GM12864 (cell line): ENCODE measurements around the gene TPRG1L.
A peak's percentile ranks its signal among the peaks of the same experiment; 100 is the strongest.

Experiments
- DNase-seq: peaks from one replicate; pipeline ENCODE4 v3.0.0-alpha.2; 2011; ENCODE audit warnings: low read depth
- H3K4me3 ChIP-seq: 2 replicates; pipeline ENCODE4 v1.5.1; 2011; ENCODE audit warnings: mild to moderate bottlenecking, low read depth, low read length, control low read depth
- CTCF ChIP-seq: IDR thresholded peaks from 2 replicates; pipeline ENCODE4 v1.5.1; 2011; ENCODE audit warnings: low read depth, mild to moderate bottlenecking, moderate library complexity, low read length, control low read depth, inconsistent platforms; ENCODE audit errors: missing control alignments

TPRG1L gene

GRCh38 chr1:3634059-3634800 is 9.4 kb downstream of the TPRG1L start:
- DNase-seq, result no peak
- no peak for TF ChIP-seq CTCF
- no peak overlapping the region for H3K4me3 ChIP-seq

GRCh38 chr1:3636080-3636479 is 11.3 kb downstream of the TPRG1L start:
- TF ChIP-seq CTCF, result no peak
- no peak overlapping the region for H3K4me3 ChIP-seq
- DNase-seq, result no peak

- no peak for TF ChIP-seq CTCF
- no peak overlapping the region for H3K4me3 ChIP-seq
Observed at GRCh38 chr1:3636531-3636930, 11.7 kb downstream of the TPRG1L start.

GRCh38 chr1:3638027-3638426 is 13.2 kb downstream of the TPRG1L start:
- DNase-seq, result no peak
- no peak for TF ChIP-seq CTCF
- H3K4me3 ChIP-seq, result no peak overlapping the region

More at GRCh38 chr1:3636531-3636930, 11.7 kb downstream of the TPRG1L start:
- DNase-seq, result no peak

- H3K4me3 ChIP-seq, result no peak overlapping the region
- no peak for TF ChIP-seq CTCF
- DNase-seq, result peak; percentile 39
Observed at GRCh38 chr1:3638676-3639075, 13.9 kb downstream of the TPRG1L start.

GRCh38 chr1:3639397-3639911 is 14.6 kb downstream of the TPRG1L start:
- no peak overlapping the region for H3K4me3 ChIP-seq
- DNase-seq, result no peak
- TF ChIP-seq CTCF, result no peak
